GM08714 (cell line): ENCODE results near the gene POR.
"Not testable (repeated sequence)": the region's sequence is repeated elsewhere in the genome, so short reads cannot be mapped to it uniquely, and the experiment has no call there.

ENCODE experiments used
- H3K4me3 ChIP-seq: fragments of 200-500 bp; sonication (Bioruptor generic); 2 replicates; pipeline ENCODE4 v1.5.1; 2014; ENCODE audit warnings: mild to moderate bottlenecking, low read length, inconsistent platforms
- ZNF274 ChIP-seq: IDR thresholded peaks from 2 replicates; pipeline ENCODE4 v1.6.1; 2012; ENCODE audit warnings: mild to moderate bottlenecking, low read depth, low read length

Gene POR

DNA sequence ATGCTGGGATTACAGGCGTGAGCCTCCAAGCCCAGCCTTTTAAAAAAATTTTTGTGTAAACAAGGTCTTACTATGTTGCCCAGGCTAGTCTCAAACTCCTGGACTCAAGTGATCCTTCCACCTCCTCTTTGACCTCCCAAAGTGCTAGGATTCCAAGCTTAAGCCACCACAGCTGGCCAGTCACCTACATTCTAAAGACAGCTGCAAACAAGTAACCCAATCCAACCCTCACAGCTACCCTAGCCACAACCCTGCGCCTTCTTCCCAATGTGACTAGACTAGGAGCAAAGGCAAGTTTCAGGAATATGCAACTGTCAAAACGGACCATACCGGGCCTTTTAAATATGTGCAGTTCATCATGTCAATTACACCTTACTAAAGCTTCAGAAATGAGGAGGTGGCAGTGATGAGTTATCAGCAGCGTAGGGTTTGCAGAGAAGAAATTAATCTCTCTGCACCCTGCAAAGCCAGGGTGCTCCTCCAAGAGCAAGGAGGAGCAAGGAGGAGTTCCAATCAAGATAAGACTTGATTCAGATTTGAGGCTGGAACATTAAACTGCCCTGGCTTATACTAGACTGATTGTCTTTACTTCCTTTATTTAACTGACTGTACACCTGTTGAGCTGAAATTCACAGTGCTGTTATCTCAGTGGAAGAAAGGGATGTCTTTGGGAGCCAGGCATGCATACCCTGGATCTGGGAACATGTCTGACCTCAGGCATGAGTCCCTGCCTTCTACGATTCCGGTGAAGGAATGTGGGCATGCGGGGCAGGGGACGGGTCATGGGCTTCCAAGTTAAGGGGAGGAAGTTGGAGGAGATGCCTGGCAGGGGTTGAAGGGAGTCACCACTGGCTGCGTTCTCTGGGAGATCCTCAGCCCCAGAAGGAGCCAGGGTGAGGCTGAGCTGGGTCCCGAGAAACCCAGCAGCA is 95.0 kb downstream of the POR start:
- TF ChIP-seq ZNF274 = no peak
- no peak overlapping the region for H3K4me3 ChIP-seq

DNA sequence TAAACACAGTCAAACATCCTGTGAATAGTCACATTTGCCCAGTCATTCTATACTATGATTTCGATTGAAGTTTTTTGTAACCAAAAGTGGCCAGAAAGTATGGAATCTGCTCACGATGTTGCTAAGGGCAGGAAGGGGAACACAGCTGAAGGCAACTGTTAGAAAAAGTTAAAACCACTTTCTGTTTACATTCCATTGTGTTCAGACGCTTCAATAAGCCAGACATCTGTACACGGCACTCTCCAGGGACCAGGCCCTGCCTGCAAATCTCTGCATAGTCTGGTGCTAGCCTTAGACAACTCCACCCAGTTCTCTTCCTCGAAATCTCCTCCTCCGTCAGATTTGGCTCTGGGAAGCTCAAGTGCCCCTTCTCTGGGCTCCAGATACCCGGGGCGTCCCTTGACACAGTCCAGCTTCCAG is 96.5 kb downstream of the POR start:
- no peak overlapping the region for H3K4me3 ChIP-seq

DNA sequence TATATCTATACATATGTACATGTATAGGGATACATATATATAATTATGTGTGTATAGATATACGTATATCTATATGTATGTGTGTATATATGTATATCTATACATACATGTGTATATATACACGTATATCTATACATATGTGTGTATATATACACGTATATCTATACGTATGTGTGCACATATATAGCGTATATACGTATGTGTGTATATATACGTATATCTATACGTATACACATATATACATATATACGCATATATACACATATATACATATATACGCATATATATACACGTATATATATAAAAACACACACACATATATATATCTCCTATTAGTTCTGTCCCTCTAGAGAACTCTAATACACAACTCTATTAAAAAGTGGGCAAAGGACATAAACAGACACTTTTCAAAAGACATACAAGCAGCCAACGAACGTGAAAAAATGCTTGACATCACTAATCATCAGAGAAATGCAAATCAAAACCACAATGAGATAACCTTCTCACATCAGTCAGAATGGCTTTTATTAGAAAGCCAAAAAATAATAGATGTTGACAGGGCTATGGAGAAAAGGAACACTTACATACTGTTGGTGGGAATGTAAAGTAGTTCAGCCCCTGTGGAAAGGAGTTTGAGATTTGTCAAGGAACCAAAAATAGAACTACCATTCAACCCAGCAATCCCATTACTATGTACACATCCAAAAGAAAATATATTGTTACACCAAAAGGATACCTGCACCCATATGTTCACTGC is 101.4 kb downstream of the POR start:
- TF ChIP-seq ZNF274 = no peak
- H3K4me3 ChIP-seq = no peak overlapping the region

More for the DNA sequence above, 96.5 kb downstream of the POR start:
- no peak for TF ChIP-seq ZNF274

DNA sequence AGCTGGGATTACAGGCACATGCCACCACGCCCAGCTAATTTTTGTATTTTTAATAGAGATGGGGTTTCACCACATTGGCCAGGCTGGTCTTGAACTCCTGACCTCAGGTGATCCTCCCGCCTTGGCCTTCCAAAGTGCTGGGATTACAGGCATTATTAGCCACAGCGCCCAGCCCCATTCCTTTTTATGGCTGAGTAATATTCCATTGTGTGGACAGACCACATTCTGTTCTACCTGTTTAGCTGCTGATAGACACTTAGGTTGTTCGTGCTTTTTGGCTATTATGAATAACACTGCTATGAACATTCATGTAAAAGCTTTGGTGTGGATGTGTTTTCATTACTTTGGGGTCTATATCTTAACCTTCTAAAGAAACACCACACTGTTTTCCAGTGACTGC is 103.6 kb downstream of the POR start:
- not testable (repeated sequence) for H3K4me3 ChIP-seq

DNA sequence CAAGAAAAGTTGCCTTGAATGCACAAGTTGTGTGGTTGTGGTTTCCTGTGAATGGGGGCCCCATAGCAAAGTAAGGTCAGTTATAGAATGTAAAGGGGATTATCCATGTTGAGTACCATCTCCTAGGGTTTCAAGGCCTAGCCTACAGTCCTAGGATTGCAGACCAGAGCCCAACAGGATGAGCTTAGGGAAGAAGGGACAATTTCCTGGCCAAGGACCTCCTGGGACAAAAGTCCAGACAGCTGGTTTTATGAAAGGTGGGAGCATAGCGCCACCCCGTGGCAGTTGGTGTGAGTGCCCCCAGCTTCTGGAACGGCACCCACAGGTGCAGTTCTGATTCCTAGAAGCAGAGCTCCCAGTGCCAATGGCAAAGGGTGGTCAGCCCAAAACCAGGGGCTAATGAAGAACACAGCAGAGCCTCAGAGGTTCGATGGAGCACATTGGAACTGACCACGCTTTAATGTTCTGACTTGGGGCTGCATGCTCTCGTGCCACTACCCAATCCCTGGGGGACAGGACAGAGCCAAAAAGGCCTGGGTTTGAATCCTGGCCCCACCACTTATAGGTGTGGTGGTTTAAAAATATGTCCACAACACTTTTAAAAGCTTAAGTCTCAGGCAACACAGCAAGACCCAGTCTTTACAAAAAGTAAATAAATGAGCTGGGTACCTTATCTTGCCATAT is 105.2 kb downstream of the POR start:
- no peak for TF ChIP-seq ZNF274
- H3K4me3 ChIP-seq = no peak overlapping the region

DNA sequence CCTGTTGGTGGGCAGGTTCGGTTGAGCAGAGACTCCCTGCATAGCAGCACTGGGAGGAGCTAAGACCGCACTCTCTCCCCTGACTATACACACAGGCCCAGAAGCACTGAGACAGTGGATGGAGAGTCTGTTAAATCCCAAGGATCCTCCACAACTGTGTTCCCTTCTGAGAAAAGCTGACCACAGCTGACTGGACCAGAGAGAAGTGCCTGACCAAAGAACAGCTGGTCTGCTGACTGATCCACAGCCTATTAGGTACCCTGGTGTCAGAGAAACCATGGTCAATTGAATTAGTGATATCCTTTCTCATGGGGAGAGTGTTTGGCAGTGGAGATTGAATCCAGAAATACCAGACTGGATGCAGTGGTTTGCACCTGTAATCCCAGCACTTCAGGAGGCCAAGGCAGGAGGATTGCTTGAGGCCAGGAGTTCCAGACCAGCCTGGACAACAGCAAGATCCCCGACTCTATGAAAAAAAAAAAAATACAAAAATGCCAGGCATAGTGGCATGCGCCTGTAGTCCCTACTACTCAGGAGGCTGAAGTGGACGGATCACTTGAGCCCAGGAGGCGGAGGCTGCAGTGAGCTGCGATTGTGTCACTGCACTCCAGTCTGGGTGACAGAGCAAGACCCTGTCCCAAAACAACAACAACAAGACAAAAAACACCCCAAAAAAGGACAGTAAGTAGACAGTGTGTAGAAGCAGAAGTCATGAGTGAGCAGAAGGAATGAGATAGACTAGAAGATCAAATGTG is 107.2 kb downstream of the POR start:
- no peak overlapping the region for H3K4me3 ChIP-seq
- no peak for TF ChIP-seq ZNF274

DNA sequence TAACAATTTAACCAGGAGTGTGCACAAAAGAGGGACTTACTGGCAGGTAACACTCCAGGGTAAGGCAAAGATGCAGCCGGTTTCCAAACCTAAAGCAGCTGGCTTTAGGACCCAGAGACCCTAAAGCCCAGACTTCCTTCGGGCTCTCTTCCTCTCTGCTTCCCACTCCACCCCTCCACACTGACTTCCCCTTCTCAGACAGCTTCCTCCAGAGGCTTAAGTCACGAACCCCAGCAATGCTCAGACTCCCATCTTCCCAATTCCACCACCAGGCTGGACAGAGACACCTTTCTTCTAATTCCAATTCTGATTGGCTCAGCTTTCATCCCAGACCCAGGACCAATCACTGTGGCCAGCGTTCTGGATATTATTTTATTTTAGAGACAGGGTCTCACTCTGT is 108.0 kb downstream of the POR start:
- no peak overlapping the region for H3K4me3 ChIP-seq
- no peak for TF ChIP-seq ZNF274

DNA sequence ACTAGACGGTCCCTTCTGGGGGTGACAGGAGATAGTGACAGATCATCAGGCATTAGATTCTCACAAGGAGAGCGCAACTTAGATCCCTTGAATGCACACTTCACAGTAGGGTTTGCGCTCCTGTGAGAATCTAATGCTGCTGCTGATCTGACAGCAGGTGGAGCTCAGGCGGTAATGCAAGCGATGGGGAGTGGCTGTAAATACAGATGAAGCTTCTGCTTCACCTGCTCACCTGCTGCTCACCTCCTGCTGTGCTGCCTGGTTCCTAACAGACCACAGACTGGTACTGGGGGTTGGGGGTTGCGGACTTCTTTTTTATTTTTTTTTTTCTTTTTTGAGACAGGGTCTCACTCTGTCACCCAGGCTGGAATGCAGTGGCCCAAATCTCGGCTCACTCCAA is 114.7 kb downstream of the POR start:
- not testable (repeated sequence) for H3K4me3 ChIP-seq

DNA sequence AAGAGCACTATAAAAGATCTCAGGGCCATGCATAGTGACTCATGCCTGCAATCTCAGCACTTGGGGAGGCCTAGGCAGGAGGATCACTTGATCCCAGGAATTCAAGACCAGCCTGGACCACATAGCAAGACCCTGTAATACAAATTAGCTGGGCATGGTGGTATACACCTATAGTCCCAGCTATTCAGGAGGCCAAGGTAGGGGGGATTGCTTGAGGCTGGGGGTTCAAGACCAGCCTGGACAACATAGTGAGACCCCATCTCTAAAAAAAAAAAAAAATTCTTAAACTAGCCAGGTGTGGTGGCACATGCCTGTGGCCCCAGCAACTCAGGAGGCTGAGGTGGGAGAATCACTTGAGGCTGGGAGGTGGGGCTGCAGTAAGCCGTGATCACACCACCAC is 117.0 kb downstream of the POR start:
- H3K4me3 ChIP-seq = no peak overlapping the region
- no peak for TF ChIP-seq ZNF274
